HG02938 (cell line): Measurements from ENCODE around the gene PARD3.
"Not testable (repeated sequence)": the region's sequence is repeated elsewhere in the genome, so short reads cannot be mapped to it uniquely, and the experiment has no call there.

Source experiments
- ATAC-seq: cut with Tn5 transposase; IDR thresholded peaks from one replicate; pipeline ENCODE4 v1.9.1; 2021; ENCODE audit warnings: mild to moderate bottlenecking, moderate library complexity; ENCODE audit not compliant: unreplicated experiment

The PARD3 gene

GRCh38 chr10:34291466-34292193, 523.5 kb downstream of the PARD3 start:
- peak; percentile 90 for ATAC-seq

GRCh38 chr10:34290412-34291081, 524.5 kb downstream of the PARD3 start:
- no peak for ATAC-seq

GRCh38 chr10:34288634-34289033, 526.5 kb downstream of the PARD3 start:
- ATAC-seq, result no peak

DNA sequence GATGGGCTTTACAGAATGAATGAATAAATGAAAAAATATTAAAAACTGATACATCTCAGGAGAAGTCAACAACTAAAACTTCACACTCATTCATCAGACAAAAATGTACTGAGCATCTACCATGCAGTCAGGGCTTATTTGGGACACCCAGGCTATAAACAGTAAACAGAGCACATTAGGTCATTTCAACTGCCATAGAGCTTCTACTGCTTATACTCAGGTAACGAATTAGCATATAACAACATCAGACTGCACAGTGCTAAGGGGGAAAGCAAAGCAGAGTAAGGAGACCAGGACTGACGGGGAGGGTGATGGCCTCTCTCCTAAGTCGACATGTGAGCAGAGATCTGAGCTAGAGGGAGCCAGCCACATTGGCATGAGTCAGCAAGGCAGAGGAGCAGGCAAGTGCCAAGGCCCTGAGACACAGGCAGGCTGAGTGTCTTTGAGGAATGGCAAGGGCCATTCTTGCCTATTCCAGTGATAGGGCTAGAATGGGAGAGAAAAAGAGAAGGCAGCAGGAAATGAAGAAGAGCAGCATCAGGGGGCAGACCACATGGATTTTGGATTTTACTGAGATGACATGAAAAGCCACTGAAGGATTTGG, 528.9 kb downstream of the PARD3 start:
- ATAC-seq, result no peak

DNA sequence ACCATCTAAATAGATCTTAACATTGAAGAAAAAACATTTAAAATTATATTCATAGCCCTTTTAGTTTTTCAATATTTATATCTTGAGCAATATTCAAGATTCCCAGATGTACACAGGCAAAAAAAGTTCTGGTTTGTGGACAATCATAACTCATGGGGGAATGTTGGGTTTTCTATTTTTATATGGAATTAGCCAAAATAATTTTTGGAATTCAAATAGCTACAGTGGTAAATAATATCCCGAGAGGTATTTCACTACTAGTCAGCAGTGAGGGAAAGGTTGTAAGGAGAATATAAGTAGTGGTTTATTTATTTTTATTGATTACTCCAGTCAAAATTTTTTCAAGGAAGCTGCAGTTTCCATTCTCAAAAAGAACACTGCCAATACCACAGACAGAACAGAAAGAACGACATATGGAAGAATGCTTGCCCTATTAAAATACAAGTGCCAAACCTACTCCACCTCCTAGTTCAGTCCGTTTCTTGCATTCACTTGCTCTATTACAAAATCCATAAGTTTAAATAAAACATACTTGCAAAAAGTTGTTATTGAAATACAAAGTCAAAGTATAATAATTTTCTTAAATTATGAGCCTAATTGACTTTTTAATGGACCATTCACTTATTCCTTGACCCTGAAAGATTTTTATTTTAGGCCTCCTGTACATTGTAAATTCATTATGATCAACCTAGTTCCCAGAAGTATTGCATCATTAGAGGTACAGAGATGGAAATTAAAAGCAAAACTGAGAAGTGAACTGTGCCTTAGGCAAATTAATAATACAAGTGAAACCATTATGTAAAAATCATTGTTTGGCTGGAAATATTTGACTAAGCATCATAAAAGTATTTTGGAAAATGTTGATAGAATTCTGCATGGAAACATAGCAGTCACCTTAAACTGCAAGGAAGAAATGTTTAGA, 533.2 kb downstream of the PARD3 start:
- ATAC-seq, result no peak

- ATAC-seq, result no peak
Measured at GRCh38 chr10:34280599-34281374, 534.3 kb downstream of the PARD3 start.

GRCh38 chr10:34275626-34276130, 539.4 kb downstream of the PARD3 start:
- ATAC-seq, result no peak

- no peak for ATAC-seq
Measured at GRCh38 chr10:34274906-34275305, 540.2 kb downstream of the PARD3 start.

- no peak for ATAC-seq
Measured at GRCh38 chr10:34273340-34273739, 541.8 kb downstream of the PARD3 start.

DNA sequence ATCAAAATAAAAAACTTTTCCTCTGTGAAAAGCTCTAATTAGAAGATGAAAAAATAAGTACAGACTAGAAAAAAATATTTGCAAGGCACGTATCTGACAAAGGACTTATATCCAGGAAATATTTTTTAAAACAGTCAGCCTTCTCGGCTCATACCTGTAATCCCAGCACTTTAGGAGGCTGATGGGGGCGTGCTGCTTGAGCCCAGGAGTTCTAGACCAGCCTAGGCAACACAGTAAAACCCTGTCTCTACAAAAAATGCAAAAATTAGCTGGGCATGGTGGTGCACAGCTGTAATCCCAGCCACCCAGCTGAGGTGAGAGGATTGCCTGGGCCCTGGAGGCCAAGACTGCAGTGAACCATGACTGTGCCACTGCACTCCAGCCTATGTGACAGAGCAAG, 542.8 kb downstream of the PARD3 start:
- ATAC-seq, result no peak

GRCh38 chr10:34268410-34268809, 546.7 kb downstream of the PARD3 start:
- ATAC-seq, result not testable (repeated sequence)

DNA sequence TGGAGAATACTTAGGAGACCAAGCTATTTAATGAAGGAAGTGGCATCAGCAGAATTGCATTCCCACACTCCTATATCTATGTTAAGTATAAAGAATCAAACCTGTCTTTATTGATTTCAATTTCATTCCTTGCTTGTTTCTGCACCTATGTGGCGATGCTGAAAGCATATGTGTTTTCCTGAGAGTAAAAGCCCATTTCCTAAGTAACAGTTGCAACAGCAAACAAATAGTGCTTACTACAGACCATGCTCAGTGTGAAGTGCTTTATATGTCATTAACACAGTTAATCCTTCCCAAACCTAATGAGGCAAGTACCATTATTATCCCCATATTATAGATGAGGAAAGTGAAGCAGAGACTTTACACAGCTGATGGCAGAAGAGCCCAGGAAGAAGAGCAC, 552.1 kb downstream of the PARD3 start:
- no peak for ATAC-seq

GRCh38 chr10:34260904-34261303, 554.2 kb downstream of the PARD3 start:
- no peak for ATAC-seq

DNA sequence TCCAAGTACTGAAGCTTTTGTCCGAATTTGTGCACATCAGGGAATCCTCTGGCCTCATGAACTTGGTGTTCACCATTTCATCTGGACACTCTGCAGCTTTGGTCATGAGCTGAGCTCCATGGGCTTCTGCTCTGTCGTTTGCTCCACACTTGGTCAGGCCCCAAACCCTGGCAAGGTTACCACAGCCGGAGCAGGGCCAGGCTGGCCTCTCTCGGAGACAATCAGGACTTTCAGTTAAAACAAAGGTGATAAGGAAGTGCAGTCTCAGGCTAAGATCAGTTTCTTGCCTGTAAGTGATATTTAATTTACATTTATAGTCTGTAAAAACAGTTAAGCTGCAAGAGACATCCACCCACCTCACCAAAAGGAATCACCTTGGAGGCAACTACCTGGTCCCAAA, 558.9 kb downstream of the PARD3 start:
- ATAC-seq, result no peak

DNA sequence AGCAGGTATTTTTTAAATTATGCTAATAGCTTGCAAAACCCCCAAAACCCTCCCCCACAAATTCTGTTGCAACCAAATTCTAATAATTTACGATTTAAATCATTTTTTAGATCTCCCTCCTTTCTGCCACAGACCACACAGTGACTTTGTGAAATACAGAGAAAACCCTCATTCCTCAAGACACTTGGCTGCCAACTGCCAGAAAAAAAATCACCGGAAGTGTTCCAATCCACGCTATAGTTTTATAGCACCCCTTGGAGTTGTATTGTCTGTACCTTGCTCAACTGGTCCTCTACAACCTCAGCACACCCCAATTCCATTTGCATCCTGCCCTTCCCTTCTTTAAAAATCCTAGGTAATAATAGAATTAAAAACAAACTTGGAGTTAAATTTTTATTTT, 560.1 kb downstream of the PARD3 start:
- ATAC-seq, result no peak

DNA sequence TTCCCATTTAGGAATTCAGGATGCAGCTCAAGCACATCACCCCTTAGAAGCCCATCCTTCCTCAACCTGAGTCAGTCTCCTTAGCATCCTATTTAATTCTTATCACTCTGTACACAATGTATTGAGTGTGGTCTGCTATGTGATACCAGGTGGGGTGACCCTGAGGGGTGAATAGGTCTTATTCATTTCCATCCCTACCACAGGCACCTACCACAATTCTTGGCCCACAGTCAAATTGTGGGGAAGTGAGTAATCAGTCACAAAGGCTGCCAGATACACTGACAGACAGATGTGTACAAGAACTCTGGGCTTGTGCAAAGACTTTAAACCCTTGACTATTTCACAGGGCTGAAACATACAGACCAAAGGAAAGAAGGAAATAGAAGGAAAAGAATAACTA, 560.5 kb downstream of the PARD3 start:
- peak; percentile 87 for ATAC-seq

DNA sequence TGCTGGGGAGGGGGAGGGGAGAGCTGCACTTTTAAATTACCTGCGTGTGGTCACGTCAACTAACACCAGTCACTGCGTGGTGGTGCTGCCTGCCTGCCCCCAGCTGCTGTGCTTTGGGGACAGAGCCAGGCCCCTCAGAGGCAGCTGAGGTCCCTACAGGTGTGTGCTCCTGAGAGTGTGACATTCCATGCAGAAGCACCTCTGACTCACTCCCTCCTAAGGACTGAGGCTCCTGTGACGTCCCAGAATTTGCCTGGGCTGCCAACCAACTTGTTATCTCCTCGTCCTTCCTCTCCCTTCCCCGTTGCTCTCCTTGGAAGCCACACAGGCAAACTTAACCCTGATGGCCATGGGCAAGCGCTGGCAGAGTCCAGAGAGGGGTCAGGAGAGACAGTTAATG, 563.0 kb downstream of the PARD3 start:
- ATAC-seq, result no peak

GRCh38 chr10:34251177-34251576, 563.9 kb downstream of the PARD3 start:
- ATAC-seq, result no peak

GRCh38 chr10:34250722-34251121, 564.4 kb downstream of the PARD3 start:
- ATAC-seq, result no peak

- ATAC-seq, result no peak
Measured at GRCh38 chr10:34249634-34250033, 565.5 kb downstream of the PARD3 start.
